Psoas muscle (tissue), 8 donors: Measurements from ENCODE around the gene MYO1D. TPM values are rescaled to one million over a fixed set of nuclear protein-coding genes. Genes with fewer than 3 reads are reported as not detected.

Experiments
- ATAC-seq, 4 donors: fragments of 200-7000 bp; cut with Tn5 transposase; one replicate each; pipeline ENCODE4 v1.9.1; 2020; ENCODE audit warnings: moderate library complexity in 3 of 4, mild to moderate bottlenecking in 2 of 4
- DNase-seq, 2 donors: peaks; one replicate each; pipeline ENCODE4 v3.0.0-alpha.2; 2020
- H3K27ac ChIP-seq: fragments of 200-600 bp; one replicate; pipeline ENCODE4 v1.8.0; 2022
- H3K27me3 ChIP-seq, 3 donors: fragments of 200-600 bp in 1 of 3; one replicate each; pipeline versions ENCODE4 v1.6.1 to v1.8.0; 2013 to 2022; ENCODE audit warnings: low read length in 2 of 3, mild to moderate bottlenecking in 2 of 3, moderate library complexity in 1 of 3; ENCODE audit not compliant: insufficient read depth in 3 of 3
- H3K36me3 ChIP-seq, 2 donors: fragments of 200-600 bp in 1 of 2; one replicate each; pipeline versions ENCODE4 v1.6.1 to v1.8.0; 2013 to 2022; ENCODE audit warnings: low read depth in 1 of 2, mild to moderate bottlenecking in 1 of 2, moderate library complexity in 1 of 2; ENCODE audit not compliant: insufficient read depth in 1 of 2
- H3K4me1 ChIP-seq: fragments of 200-600 bp; one replicate; pipeline ENCODE4 v1.8.0; 2022
- H3K4me3 ChIP-seq: fragments of 200-600 bp; one replicate; pipeline ENCODE4 v1.8.0; 2022; ENCODE audit warnings: mild to moderate bottlenecking
- H3K9me3 ChIP-seq: fragments of 200-600 bp; one replicate; pipeline ENCODE4 v1.8.0; 2022
- WGBS, 3 donors: extraction: QIAGEN DNeasy Blood & Tissue Kit; methylation state at CpG; one replicate each; pipeline versions ENCODE4 v1.1.6 to v1.1.7; 2013; 5-methylcytosine and 5-hydroxymethylcytosine counted together
- intact Hi-C, 2 donors: fragments of 100-400 bp; cut with DNase I; formaldehyde crosslinking; loops; one replicate each; pipeline versions ENCODE4 v1.11.0 to v1.14.2; 2022
- polyA plus RNA-seq, 3 donors: library from polyadenylated mRNA; stranded (reverse); fragments of 200-250 nt; gene quantifications; one replicate each; pipeline ENCODE4 v1.2.3, GENCODE V29; 2013
- total RNA-seq, 4 donors: library from RNA; stranded (reverse); fragmentation: NEBNext Ultra II Directional in 2 of 4; extraction: Animal tissue kit (Norgen Biotek cat#: 25700) in 2 of 4; gene quantifications; one replicate each; pipeline versions ENCODE4 v1.2.1 to v1.2.4, GENCODE V29; 2021 to 2023
- TF ChIP-seq, protein P1 (sequence below): fragments of 200-600 bp; IDR thresholded peaks from one replicate; pipeline ENCODE4 v1.8.0; 2022; ENCODE audit warnings: antibody characterized with exemption
- donor health status: healthy with polysubstance abuse.
- donor health status: DM: no; HTN: no; CAD: no; lungs with moderate emphysema.
- donor health status: Bipolar disorder and iron deficiency.
- donor health status: healthy.
- donor health status: DM: yes; HTN: yes; CAD: no.
- donor health status: DM: no; HTN: no; CAD: no.
- donor health status: DM: no; HTN: no; CAD: no.
- donor health status: DM: yes; HTN: yes; CAD: no.

The MYO1D gene
- total and polyA plus RNA-seq, 7 donors = 1.8 to 5.9 (median 4.1) TPM

DNA sequence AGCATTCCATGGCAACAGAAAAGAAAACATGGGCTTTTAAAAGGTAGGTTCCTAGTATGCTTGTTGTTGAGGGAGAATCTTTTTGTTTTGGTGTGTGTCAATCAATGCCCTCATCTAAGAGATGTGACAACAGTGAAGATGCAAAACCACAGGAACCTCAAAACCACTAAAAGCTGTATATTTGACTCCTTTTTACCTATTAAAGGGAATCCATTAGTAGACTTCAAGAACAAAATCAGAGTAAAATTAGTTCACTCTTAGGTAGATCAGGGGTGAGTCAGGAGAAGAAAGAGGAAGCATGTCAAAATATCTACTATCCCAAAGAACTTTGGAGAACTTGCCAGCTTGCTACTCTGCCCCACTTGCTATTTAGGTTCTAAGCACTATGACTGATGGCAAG, 301.1 kb downstream of the MYO1D start:
- H3K36me3 ChIP-seq = no peaks in the 10 kb centered on the region
- no peak for ATAC-seq
- no peak for DNase-seq
- no peaks in the 10 kb centered on the region for H3K9me3 ChIP-seq
- H3K27me3 ChIP-seq = no peaks in the 10 kb centered on the region
- H3K4me1 ChIP-seq = no peaks in the 10 kb centered on the region
- intact Hi-C loops = no loop called here
- H3K4me3 ChIP-seq = no peak overlapping the region
- TF ChIP-seq, protein P1, sequence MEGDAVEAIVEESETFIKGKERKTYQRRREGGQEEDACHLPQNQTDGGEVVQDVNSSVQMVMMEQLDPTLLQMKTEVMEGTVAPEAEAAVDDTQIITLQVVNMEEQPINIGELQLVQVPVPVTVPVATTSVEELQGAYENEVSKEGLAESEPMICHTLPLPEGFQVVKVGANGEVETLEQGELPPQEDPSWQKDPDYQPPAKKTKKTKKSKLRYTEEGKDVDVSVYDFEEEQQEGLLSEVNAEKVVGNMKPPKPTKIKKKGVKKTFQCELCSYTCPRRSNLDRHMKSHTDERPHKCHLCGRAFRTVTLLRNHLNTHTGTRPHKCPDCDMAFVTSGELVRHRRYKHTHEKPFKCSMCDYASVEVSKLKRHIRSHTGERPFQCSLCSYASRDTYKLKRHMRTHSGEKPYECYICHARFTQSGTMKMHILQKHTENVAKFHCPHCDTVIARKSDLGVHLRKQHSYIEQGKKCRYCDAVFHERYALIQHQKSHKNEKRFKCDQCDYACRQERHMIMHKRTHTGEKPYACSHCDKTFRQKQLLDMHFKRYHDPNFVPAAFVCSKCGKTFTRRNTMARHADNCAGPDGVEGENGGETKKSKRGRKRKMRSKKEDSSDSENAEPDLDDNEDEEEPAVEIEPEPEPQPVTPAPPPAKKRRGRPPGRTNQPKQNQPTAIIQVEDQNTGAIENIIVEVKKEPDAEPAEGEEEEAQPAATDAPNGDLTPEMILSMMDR = no peak
- no peak overlapping the region for H3K27ac ChIP-seq

DNA sequence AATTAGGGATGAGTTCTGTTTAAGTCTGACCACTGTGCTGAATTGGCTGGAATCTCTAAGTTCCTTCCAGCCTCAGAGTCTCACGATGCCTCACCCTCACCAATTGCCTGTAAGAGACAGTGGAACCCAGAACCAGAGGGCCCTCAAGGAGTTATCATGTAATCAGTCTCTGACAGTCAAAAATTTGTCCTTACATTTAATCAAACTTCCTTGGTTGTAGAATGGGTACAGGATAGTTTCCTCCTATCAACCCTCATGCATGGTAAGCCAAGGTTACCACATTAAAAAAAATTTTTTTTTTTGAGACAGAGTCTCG, 306.9 kb downstream of the MYO1D start:
- no peak overlapping the region for H3K4me3 ChIP-seq
- intact Hi-C loops = no loop called here
- WGBS, 3 donors = 30 to 60% (median 41%) methylated on average over 2 of the region's 2 CpGs
- H3K27ac ChIP-seq = no peak overlapping the region
- H3K27me3 ChIP-seq = no peaks in the 10 kb centered on the region
- no peaks in the 10 kb centered on the region for H3K4me1 ChIP-seq
- TF ChIP-seq, protein P1 = no peak
- no peaks in the 10 kb centered on the region for H3K9me3 ChIP-seq
- no peaks in the 10 kb centered on the region for H3K36me3 ChIP-seq
- ATAC-seq = no peak
- DNase-seq = no peak

DNA sequence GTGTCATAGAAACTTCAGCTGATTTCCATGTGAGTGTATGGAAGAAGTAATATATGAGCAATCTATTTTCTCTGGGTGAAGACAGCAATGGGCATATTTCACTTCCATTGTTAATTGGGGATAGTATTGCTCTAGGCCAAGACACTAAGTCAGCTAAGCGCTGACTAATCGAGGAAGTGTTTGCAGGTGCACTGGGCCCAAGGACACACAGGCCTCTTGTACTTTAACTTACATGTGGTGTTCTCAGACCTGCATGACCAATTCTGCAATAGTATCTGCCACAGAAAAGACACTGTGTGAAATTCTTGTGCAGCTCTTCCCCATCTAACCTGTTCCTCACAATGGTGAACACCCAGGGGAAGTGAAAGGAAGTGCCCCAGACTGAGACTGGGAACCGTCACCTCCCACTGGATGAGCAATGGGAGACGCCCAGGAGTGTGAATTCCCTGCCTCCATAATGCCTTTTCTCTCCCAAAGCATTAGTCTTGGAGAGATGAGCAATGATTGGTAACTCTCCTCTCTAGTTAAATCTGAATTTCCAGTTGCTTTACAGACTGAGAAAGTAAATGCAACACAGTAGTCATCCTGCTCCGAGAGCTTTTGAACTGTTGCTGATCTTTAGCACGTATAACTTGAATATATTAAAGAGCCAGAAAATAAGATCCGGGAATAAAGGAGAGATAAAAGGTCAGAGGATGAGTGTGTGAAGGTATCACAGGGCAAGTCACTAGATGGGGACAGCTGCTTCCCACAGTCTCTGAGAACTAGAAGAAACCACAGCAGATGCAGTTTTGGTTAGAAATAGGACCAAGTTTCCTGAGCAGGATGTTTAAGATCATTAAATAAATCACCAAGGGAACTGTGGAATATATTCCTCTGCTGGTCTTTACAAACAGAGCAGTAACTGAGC, 307.5 kb downstream of the MYO1D start:
- no peak overlapping the region for H3K4me3 ChIP-seq
- WGBS, 3 donors = 72 to 76% (median 75%) methylated on average over 7 of the region's 7 CpGs
- TF ChIP-seq, protein P1 = no peak
- no peaks in the 10 kb centered on the region for H3K27me3 ChIP-seq
- H3K36me3 ChIP-seq = no peaks in the 10 kb centered on the region
- no peaks in the 10 kb centered on the region for H3K4me1 ChIP-seq
- H3K27ac ChIP-seq = no peak overlapping the region
- no peak for ATAC-seq
- DNase-seq = no peak
- no peaks in the 10 kb centered on the region for H3K9me3 ChIP-seq
- intact Hi-C loops = no loop called here

DNA sequence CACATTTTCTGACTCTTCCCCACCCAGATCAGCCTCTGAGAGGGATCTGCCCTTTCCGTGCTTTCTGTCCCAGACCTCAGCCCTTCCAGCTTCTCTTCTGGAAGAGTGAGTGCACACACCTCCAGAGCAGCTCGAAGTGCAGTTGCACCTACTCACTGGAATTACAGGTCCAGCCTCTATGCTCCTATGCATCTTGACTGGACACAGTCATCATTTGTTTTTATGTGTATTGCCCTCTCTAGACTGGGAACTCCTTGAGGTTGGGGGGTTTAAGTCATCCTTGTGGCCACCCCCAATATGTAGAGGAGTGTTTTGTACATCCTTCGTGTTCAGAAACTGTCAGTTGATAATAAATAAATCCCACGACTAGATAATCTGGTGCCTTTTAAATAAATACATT, 308.2 kb downstream of the MYO1D start:
- DNase-seq = no peak
- Histone ChIP-seq H3K4me3 (no peak overlapping the region), H3K27ac (no peak overlapping the region), H3K27me3 (no peaks in the 10 kb centered on the region), H3K4me1 (no peaks in the 10 kb centered on the region), H3K36me3 (no peaks in the 10 kb centered on the region), H3K9me3 (no peaks in the 10 kb centered on the region)
- WGBS, 3 donors = 88 to 94% (median 90%) methylated on average over 4 of the region's 4 CpGs
- no peak for ATAC-seq
- intact Hi-C loops = no loop called here
- TF ChIP-seq, protein P1 = no peak

DNA sequence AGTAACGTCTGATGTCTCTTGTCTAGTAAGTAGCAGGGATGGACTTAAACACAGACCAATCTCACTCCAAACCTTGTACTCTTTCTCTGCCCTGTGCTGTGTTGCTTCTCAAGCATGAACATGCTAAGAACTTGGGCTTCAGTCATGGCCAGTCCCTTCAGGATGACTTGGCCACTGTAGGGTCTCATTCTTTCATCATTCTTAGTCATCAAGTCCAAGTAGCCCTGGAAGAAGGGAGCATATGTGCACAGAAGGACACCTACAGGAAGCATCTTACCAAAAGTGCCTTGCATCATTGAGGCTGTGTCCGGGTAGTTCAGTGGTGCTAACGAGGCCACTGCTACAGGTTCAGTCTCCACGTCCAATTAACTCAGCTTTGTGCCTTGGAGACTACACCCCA, 309.4 kb downstream of the MYO1D start:
- DNase-seq = no peak
- no peaks in the 10 kb centered on the region for H3K4me1 ChIP-seq
- ATAC-seq = no peak
- H3K9me3 ChIP-seq = no peaks in the 10 kb centered on the region
- intact Hi-C loops = no loop called here
- TF ChIP-seq, protein P1 = no peak
- no peaks in the 10 kb centered on the region for H3K27me3 ChIP-seq
- no peaks in the 10 kb centered on the region for H3K36me3 ChIP-seq
- H3K4me3 ChIP-seq = no peak overlapping the region
- 91 to 92% (median 92%) methylated on average over 4 of the region's 4 CpGs for WGBS, 3 donors
- no peak overlapping the region for H3K27ac ChIP-seq
